ENCODE measurements around the gene GPR12.

GPR12 gene, protein sequence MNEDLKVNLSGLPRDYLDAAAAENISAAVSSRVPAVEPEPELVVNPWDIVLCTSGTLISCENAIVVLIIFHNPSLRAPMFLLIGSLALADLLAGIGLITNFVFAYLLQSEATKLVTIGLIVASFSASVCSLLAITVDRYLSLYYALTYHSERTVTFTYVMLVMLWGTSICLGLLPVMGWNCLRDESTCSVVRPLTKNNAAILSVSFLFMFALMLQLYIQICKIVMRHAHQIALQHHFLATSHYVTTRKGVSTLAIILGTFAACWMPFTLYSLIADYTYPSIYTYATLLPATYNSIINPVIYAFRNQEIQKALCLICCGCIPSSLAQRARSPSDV

DNA sequence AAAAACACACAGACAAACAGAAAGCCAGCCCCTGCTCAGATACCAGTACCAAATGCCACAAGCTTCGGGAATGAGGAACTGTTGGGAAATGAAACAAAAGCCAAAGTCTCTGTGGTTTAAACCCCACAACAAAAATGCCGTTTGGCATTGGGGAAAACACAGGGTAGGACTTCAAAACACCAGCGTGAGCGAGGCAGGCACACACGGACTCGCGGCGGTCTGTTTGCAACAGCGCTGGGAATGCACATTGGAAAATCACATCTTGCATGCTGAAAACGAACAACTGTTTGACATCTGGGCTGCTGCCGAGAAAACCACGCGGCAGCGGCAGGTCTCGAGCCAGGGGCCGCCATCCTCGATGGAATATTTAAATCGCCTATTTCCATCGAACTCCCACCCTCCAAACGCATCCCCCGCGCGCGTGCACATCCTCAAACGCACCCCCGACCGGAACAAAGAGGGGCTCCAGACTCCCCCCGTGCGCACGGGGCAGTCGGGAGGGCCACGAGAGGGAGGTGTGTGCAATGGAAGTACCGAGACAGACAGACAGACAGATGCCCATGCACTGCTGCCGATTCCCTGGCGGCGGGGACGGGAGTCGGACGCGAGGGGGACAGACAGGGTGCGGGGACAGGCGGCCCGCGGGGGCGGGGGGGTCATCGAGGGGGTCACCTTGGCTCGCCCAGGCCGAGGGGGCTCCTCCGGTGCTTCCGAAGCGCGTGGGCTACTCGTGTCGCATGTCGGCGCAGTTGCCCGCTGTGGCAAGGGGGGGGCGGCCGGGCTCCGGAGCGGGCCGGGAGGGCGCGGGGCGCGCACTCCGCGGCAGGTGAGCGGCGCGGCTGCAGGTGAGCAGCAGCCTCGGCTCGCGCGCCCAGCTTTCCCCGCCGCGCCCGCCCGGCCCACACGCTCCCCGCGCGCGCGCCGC, at the start of gene GPR12:
Gene GPR12 (minus strand): TSS at position 880 of the 925 bp plus-strand sequence. CDS start 959 bp downstream, outside the sequence.
- Histone ChIP-seq H3K9me3 (replicated peaks; ENCODE audit: insufficient read depth, low read length) (no peaks in the 10 kb centered on the region), H3F3A (ENCODE audit: insufficient read depth, low read length) (no peaks in the 10 kb centered on the region), H3K9ac (ENCODE audit: low read length) (no peak within 1 kb of the TSS), H3K4me1 (ENCODE audit: low read length) (no peaks in the 10 kb centered on the region), H3K36me3 (replicated peaks; ENCODE audit: insufficient read depth, low read length) (no peaks in the 10 kb centered on the region), H3K9me2 (replicated peaks; ENCODE audit: insufficient read depth, low read length) (no peaks in the 10 kb centered on the region), H3K27ac (ENCODE audit: low read length) (no peak within 1 kb of the TSS), H3K27me3 (replicated peaks; ENCODE audit: insufficient read depth, low read length) (peaks cover 21% of the 10 kb centered on the region; the same call in 1 of the 2 replicates), H3K4me3 (ENCODE audit: low read length) (peak within 1 kb of the TSS; percentile 52; the same call in 1 of the 2 replicates), H3K4me2 (ENCODE audit: low read depth, low read length) (peak within 1 kb of the TSS; percentile 96), H3K79me2 (ENCODE audit: low read length) (no peaks in the 10 kb centered on the region), H2AFZ (ENCODE audit: low read length) (peak within 1 kb of the TSS; percentile 63), H4K20me1 (ENCODE audit: insufficient read depth, low read length) (no peaks in the 10 kb centered on the region)
- no peak for TF ChIP-seq EZH2phosphoT487 (IDR thresholded peaks at IDR 0.05; ENCODE audit: low read length)
- no peak for TF ChIP-seq EZH2 (optimal IDR thresholded peaks at IDR 0.05; ENCODE audit: low read depth, low read length)
- TF ChIP-seq, protein P1, sequence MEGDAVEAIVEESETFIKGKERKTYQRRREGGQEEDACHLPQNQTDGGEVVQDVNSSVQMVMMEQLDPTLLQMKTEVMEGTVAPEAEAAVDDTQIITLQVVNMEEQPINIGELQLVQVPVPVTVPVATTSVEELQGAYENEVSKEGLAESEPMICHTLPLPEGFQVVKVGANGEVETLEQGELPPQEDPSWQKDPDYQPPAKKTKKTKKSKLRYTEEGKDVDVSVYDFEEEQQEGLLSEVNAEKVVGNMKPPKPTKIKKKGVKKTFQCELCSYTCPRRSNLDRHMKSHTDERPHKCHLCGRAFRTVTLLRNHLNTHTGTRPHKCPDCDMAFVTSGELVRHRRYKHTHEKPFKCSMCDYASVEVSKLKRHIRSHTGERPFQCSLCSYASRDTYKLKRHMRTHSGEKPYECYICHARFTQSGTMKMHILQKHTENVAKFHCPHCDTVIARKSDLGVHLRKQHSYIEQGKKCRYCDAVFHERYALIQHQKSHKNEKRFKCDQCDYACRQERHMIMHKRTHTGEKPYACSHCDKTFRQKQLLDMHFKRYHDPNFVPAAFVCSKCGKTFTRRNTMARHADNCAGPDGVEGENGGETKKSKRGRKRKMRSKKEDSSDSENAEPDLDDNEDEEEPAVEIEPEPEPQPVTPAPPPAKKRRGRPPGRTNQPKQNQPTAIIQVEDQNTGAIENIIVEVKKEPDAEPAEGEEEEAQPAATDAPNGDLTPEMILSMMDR (IDR thresholded peaks at IDR 0.05; ENCODE audit: low read length), result no peak
- DNase-seq, result no peak

DNA sequence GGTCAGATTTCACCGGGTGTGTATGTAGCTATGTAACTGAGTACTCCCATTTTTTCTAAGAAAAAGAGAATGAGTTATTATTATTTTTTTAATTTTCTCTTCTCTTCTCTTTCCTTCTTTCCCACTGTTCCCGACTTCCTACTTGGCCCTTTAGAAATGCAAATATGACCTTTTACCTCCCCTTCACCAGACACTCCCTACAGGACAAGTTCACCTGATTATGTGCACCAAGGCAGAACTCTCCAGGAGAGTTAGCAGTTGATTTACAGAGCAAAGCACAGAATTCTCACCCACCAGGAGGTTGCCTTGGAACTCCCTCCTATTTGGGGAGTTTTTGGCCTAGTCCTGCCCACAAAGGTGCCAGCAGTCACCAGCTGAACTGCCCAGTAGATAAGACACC, 49.5 kb upstream of the GPR12 start:
- Histone ChIP-seq H3K4me3 (ENCODE audit: low read length) (no peak overlapping the region), H3K36me3 (replicated peaks; ENCODE audit: insufficient read depth, low read length) (no peaks in the 10 kb centered on the region), H3K9me3 (replicated peaks; ENCODE audit: insufficient read depth, low read length) (no peaks in the 10 kb centered on the region), H3K27ac (ENCODE audit: low read length) (no peak overlapping the region), H3K79me2 (ENCODE audit: low read length) (no peaks in the 10 kb centered on the region), H3K27me3 (replicated peaks; ENCODE audit: insufficient read depth, low read length) (no peaks in the 10 kb centered on the region), H3K4me2 (ENCODE audit: low read depth, low read length) (no peak overlapping the region), H3F3A (ENCODE audit: insufficient read depth, low read length) (no peaks in the 10 kb centered on the region), H3K9ac (ENCODE audit: low read length) (no peak overlapping the region), H4K20me1 (ENCODE audit: insufficient read depth, low read length) (no peaks in the 10 kb centered on the region), H3K4me1 (ENCODE audit: low read length) (no peaks in the 10 kb centered on the region), H3K9me2 (replicated peaks; ENCODE audit: insufficient read depth, low read length) (no peaks in the 10 kb centered on the region), H2AFZ (ENCODE audit: low read length) (no peak overlapping the region)
- DNase-seq, result no peak
- TF ChIP-seq, protein P1 (IDR thresholded peaks at IDR 0.05; ENCODE audit: low read length), result no peak
- no peak for TF ChIP-seq EZH2 (optimal IDR thresholded peaks at IDR 0.05; ENCODE audit: low read depth, low read length)
- TF ChIP-seq EZH2phosphoT487 (IDR thresholded peaks at IDR 0.05; ENCODE audit: low read length), result no peak

DNA sequence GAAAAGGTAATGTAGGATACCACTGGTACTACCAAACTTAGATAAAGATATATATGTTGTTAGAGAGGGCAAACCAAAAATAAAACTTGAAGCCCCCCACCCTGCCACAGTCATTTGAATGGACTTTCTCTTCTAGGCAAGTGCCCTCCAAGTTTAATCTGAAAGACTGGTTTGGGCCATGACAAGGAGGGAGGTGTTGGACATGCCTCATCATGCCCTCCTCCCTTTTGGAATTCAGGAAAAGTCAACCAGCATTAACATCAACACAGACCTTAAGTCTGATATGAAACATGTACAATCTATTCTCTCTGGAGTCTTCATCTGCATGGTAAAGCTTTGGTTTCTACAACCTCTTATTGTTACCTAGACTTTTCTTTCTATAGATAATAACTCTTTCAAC, 46.3 kb upstream of the GPR12 start:
- Histone ChIP-seq H3K27ac (ENCODE audit: low read length) (no peak overlapping the region), H3K27me3 (replicated peaks; ENCODE audit: insufficient read depth, low read length) (no peaks in the 10 kb centered on the region), H3K79me2 (ENCODE audit: low read length) (no peaks in the 10 kb centered on the region), H3K4me2 (ENCODE audit: low read depth, low read length) (no peak overlapping the region), H3K9me2 (replicated peaks; ENCODE audit: insufficient read depth, low read length) (no peaks in the 10 kb centered on the region), H3K36me3 (replicated peaks; ENCODE audit: insufficient read depth, low read length) (no peaks in the 10 kb centered on the region), H2AFZ (ENCODE audit: low read length) (no peak overlapping the region), H3F3A (ENCODE audit: insufficient read depth, low read length) (no peaks in the 10 kb centered on the region), H3K9ac (ENCODE audit: low read length) (no peak overlapping the region), H3K4me3 (ENCODE audit: low read length) (no peak overlapping the region), H3K4me1 (ENCODE audit: low read length) (no peaks in the 10 kb centered on the region), H4K20me1 (ENCODE audit: insufficient read depth, low read length) (no peaks in the 10 kb centered on the region), H3K9me3 (replicated peaks; ENCODE audit: insufficient read depth, low read length) (no peaks in the 10 kb centered on the region)
- DNase-seq, result no peak
- TF ChIP-seq EZH2phosphoT487 (IDR thresholded peaks at IDR 0.05; ENCODE audit: low read length), result no peak
- TF ChIP-seq, protein P1 (IDR thresholded peaks at IDR 0.05; ENCODE audit: low read length), result no peak
- TF ChIP-seq EZH2 (optimal IDR thresholded peaks at IDR 0.05; ENCODE audit: low read depth, low read length), result no peak

All from MM.1S (cell line).